GM18909 (cell line): ENCODE data around the gene FOXO6.

Experiments
- ATAC-seq: cut with Tn5 transposase; IDR thresholded peaks from one replicate; pipeline ENCODE4 v1.9.1; 2021; ENCODE audit warnings: mild to moderate bottlenecking; ENCODE audit not compliant: unreplicated experiment, poor library complexity

FOXO6 gene

GRCh38 chr1:41364442-41365319, 3.4 kb downstream of the FOXO6 start:
- ATAC-seq, result no peak

- no peak for ATAC-seq
Observed at GRCh38 chr1:41365320-41365633, 4.0 kb downstream of the FOXO6 start.

- no peak for ATAC-seq
Observed at GRCh38 chr1:41365772-41366454, 4.7 kb downstream of the FOXO6 start.

DNA sequence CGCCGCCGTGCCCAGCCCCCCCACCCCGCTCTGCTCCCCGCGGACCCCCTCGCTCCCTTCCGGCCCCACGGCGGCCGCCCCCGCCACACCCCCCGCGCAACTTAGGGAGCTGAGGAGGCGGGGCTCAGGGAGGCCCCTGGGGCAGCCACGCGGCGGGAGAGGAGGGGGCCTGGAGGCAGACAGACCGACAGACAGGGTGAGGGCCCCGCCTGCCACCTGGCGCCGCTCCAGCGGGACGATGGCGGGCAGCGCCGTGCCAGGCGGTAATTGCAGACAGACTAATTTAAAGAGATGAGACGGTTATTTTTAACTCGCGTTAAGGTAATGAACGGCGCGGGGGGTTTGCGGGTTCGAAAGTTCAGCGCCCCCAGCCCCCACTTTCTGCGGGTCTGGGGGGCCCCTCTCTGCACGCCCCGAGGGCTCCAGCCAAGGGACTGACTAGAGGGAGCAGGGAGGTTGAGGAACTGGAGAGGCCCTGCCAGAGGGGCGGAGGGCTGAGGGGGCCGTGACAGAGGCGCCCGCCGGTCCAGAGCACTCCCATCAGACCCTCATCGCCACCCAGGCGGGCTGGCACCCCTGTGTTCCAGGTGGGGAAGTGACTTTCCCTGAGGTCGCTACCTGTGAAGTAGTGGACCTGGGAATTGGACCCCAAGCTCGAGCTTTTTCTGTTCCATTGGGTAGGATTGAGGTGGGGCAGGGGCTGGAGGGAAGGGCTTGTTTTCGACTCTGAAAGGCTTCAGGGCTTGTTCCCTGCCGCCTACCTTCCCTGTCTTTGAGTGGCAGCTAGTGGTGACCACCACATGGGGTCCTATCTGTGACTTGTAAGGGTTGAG, 5.4 kb downstream of the FOXO6 start:
- ATAC-seq, result no peak

- ATAC-seq, result no peak
Observed at GRCh38 chr1:41367288-41367642, 6.0 kb downstream of the FOXO6 start.

- no peak for ATAC-seq
Observed at GRCh38 chr1:41368366-41368765, 7.1 kb downstream of the FOXO6 start.

GRCh38 chr1:41368801-41369200, 7.6 kb downstream of the FOXO6 start:
- ATAC-seq, result no peak

DNA sequence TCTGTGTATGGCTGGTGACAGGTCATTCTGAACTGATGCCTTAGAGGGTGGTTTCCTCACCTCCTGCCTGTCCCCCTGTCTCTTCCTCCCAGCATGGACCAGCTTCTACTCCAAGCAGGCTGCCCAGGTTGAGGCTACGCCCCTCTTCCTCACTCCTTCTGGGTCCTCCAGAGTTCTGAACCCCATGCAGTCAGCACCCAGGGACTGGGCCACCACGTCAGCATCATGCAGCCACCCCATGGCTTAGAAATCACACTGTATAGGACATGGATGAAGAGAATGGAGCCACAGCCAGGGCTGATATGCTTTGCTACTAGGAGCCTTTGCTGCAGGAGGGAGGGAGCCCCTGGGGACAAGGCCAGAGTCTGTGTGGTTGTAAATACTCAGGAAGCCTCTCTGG, 8.3 kb downstream of the FOXO6 start:
- no peak for ATAC-seq

- ATAC-seq, result no peak
Observed at GRCh38 chr1:41370225-41370624, 9.0 kb downstream of the FOXO6 start.

GRCh38 chr1:41370756-41371420, 9.7 kb downstream of the FOXO6 start:
- no peak for ATAC-seq

DNA sequence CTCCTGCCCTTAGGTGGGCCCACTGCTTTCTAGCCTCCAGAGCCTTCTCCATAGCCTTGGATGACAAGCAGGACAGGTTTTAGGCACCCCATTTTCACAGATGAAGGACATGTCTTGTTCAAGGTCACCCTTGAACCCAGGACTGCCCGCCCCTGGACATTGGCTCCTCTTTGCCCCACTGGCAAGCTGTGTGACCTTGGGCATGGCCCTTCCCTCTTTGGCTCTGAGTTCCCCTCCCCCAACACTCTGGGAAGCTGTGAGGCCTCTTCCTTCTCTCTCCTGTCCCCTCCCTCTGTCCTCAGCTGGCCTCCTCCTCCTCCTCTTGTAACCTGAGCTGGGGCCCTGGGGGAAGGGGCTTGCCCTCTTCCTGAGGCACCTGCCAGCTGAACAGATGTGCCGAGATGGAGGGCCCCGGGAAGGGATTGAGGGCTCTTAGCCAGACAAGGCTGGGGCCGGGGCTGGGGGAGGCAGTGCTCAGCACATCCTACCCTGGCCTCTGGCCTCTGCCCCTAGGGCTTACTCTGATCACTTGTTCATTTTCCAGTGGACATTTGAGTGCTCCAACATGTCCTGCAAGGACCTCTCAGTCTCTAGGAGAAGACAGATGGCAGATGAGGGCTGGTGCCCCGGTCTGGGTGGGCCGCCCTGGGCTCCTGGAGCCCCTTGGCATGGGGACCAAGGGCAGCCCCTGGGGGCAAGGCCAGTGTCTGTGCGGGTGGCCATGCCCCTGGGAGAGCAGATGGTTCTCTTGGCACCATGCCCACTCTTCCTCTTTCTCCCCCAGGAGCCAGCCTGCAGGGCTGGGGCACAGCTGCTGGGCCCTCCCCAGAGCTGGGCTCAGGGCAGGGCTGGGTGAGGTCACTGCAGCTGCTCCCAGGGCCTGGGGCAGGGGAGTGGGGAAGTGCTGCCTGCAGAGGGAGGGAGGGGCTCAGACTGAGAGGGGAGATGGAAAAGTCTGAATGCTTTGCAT, 10.7 kb downstream of the FOXO6 start:
- no peak for ATAC-seq

DNA sequence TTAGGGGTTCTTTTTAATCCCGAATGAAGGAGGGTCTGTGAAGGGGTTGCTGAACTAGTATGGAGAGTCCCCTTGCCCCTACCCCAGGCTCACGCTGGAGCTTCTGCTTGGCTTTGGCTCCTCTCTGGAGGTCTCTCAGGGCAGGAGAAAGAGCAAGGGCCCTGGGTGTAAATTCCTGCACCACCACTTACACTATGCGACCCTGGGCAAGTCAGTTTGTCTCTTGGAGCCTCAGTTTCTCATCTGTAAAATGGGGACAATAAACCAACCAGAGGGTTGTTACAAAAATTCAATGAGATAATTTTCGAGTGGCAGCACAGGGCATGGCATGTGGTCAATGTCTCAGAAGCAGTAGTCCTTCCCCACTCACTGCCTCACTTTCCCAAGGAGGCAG, 11.4 kb downstream of the FOXO6 start:
- ATAC-seq, result no peak

GRCh38 chr1:41373373-41373772, 12.1 kb downstream of the FOXO6 start:
- no peak for ATAC-seq

GRCh38 chr1:41374711-41375110, 13.5 kb downstream of the FOXO6 start:
- ATAC-seq, result no peak

GRCh38 chr1:41377397-41377796, 16.2 kb downstream of the FOXO6 start:
- ATAC-seq, result no peak

- ATAC-seq, result no peak
Observed at GRCh38 chr1:41378222-41378621, 17.0 kb downstream of the FOXO6 start.

DNA sequence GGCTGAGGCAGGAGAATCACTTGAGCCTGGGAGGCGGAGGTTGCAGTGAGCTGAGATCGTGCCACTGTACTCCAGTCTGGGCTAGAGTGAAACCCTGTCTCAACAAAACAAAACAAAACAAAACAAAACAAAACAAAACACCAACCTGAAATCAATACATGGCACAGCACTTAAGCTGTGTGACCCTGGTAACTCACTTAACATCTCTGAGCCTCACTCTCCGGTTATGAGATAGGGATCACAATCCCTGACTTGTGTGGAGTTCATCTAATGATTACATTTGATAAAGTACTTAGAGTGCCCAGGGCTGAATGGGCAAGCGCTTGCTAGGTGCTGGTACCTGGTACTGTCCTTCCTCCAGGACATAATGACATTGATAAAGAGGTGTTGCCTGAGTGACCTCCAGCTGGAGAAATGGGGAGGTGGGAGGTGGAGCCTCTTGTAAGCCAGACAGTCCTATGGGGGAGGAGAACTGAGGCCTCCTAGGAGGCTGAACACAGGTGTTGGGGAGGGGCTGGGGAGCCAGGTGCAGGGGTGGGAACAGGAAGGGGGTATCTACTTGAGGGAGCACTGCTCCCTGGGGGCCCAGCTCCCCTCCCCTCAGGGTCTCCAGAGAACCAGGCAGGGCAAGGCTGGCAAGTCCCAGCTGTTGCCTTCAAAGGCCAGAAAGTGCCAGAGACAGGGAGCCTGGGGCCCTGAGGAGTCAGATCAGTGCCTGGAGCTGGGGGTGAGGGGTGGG, 17.9 kb downstream of the FOXO6 start:
- no peak for ATAC-seq

GRCh38 chr1:41379738-41380130, 18.5 kb downstream of the FOXO6 start:
- no peak for ATAC-seq

GRCh38 chr1:41380195-41380594, 19.0 kb downstream of the FOXO6 start:
- ATAC-seq, result no peak
